Gastroesophageal sphincter (tissue), 3 donors: ENCODE data around the gene PRUNE1.

Experiments
- POLR2A ChIP-seq, 2 donors: fragments of 450-650 bp; IDR thresholded peaks; one replicate each; pipeline ENCODE4 v1.6.1; 2017; ENCODE audit warnings: antibody characterized with exemption in 2 of 2, mild to moderate bottlenecking in 2 of 2, moderate library complexity in 1 of 2
- POLR2AphosphoS5 ChIP-seq: sonication (generic); formaldehyde crosslinking; IDR thresholded peaks from one replicate; pipeline ENCODE4 v1.6.1; 2017; ENCODE audit warnings: antibody characterized with exemption
- TF ChIP-seq, protein P1 (sequence below), 4 experiments: fragments of 200-600 bp in 2 of 4; fragments of 450-650 bp in 2 of 4; sonication (generic) in 1 of 4; IDR thresholded peaks; one replicate each; pipeline ENCODE4 v1.5.1; 2017 to 2019; ENCODE audit warnings: antibody characterized with exemption in 4 of 4, mild to moderate bottlenecking in 2 of 4, moderate library complexity in 2 of 4

DNA sequence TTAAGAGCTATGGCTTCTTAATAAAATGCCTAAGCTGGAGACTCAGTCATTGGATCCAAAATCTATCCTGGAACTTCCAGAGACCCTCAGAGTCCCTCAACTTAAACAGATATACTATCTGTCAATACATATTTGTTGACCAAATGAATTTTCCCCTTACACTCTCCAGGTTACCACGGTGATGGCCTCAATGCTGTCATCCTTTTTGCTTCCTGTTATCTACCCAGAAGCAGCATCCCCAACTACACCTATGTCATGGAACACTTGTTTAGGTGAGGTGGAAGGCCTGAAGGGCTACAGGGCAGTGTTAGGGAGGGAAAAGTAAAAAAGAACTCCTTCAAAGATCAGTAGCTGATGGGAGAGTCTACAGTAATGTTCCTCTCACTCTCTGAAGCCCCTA, 34.9 kb downstream of the PRUNE1 start:
- TF ChIP-seq, protein P1, sequence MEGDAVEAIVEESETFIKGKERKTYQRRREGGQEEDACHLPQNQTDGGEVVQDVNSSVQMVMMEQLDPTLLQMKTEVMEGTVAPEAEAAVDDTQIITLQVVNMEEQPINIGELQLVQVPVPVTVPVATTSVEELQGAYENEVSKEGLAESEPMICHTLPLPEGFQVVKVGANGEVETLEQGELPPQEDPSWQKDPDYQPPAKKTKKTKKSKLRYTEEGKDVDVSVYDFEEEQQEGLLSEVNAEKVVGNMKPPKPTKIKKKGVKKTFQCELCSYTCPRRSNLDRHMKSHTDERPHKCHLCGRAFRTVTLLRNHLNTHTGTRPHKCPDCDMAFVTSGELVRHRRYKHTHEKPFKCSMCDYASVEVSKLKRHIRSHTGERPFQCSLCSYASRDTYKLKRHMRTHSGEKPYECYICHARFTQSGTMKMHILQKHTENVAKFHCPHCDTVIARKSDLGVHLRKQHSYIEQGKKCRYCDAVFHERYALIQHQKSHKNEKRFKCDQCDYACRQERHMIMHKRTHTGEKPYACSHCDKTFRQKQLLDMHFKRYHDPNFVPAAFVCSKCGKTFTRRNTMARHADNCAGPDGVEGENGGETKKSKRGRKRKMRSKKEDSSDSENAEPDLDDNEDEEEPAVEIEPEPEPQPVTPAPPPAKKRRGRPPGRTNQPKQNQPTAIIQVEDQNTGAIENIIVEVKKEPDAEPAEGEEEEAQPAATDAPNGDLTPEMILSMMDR (IDR thresholded peaks at IDR 0.05), result no peak
- TF ChIP-seq POLR2AphosphoS5, result no peak
- no peak for TF ChIP-seq POLR2A (IDR thresholded peaks at IDR 0.05)
